ENCODE data around the gene LMNA. TPM values are rescaled to one million over a fixed set of nuclear protein-coding genes. Genes with fewer than 3 reads are reported as not detected.

LMNA gene
- total and polyA plus RNA-seq, 10 of the 15 experiments (the other 5 are each of a cell fraction or from before 2014, with no cell fraction given): 0.42 to 334 (median 81.1) TPM

GRCh38 chr1:156122086-156122485 lies 7.6 kb downstream of the LMNA start:
- DNase-seq (ENCODE audit: low read depth, low spot score) (no peak), FAIRE-seq (no peak), ATAC-seq (no peak)
- SMC1A ChIA-PET (ENCODE audit: uncharacterized antibody, unreplicated experiment): interaction anchor here (1.2 to 23.6 kb wide), 4 partner anchors 7 to 104 kb away, joined by 3 to 874 read pairs (median 48); no protein-coding TSS in a partner anchor
- CTCF ChIA-PET: interaction anchor here (5.0 to 25.7 kb wide), 2 partner anchors 7 to 25 kb away, joined by 43 to 1294 read pairs; no protein-coding TSS in a partner anchor
- in situ Hi-C loops (cut with MboI) (no loop called here), intact Hi-C loops (cut with micrococcal nuclease; ENCODE audit: unreplicated experiment) (no loop called here)
- peaks cover 56% of the 10 kb centered on the region for H3K4me1 ChIP-seq (ENCODE audit: control insufficient read depth, insufficient read depth, low read length)
- H4K20me1 ChIP-seq (ENCODE audit: control insufficient read depth, insufficient read depth): no peaks in the 10 kb centered on the region
- H3K4me2 ChIP-seq (ENCODE audit: control insufficient read depth, insufficient read depth): peak overlapping the region; percentile 67; the same call in 1 of the 2 replicates
- H3K27me3 ChIP-seq (replicated peaks in 1 of 2; ENCODE audit: control insufficient read depth in 2 of 2, insufficient read depth in 2 of 2, low read length in 1 of 2): no peaks in the 10 kb centered on the region
- H3K9ac ChIP-seq (ENCODE audit: control insufficient read depth, insufficient read depth, low read length): no peak overlapping the region
- peaks cover 81% of the 10 kb centered on the region for H3K79me2 ChIP-seq (ENCODE audit: control insufficient read depth, insufficient read depth, low read length)
- WGBS (ENCODE audit: insufficient coverage, insufficient replicate concordance, low lambda C conversion rate, missing lambda C conversion rate): 84% methylated on average over 4 of the region's 4 CpGs
- no peaks in the 10 kb centered on the region for H3K9me3 ChIP-seq (replicated peaks; ENCODE audit: control insufficient read depth, insufficient read depth, low read length)
- TF ChIP-seq TCF7 (IDR thresholded peaks at IDR 0.05; ENCODE audit: borderline replicate concordance) (no peak), ZBTB40 (IDR thresholded peaks at IDR 0.05; ENCODE audit: borderline replicate concordance) (no peak), CBX5 (IDR thresholded peaks at IDR 0.05; ENCODE audit: low read depth) (no peak), MAX (IDR thresholded peaks at IDR 0.05; ENCODE audit: low read depth, low read length) (no peak), CEBPB (IDR thresholded peaks at IDR 0.05; ENCODE audit: borderline replicate concordance in 1 of 2, low read depth in 2 of 2, low read length in 2 of 2) (no peak), POLR2AphosphoS5 (IDR thresholded peaks at IDR 0.05; ENCODE audit: low read length) (no peak), RBBP5 (conservative IDR thresholded peaks at IDR 0.05) (no peak), CBFB (IDR thresholded peaks at IDR 0.05; ENCODE audit: low read depth) (no peak), IKZF2 (IDR thresholded peaks at IDR 0.05) (no peak), SREBF2 (IDR thresholded peaks at IDR 0.05; ENCODE audit: low read length) (no peak), CREM (IDR thresholded peaks at IDR 0.05; ENCODE audit: low read depth) (no peak), YY1 (IDR thresholded peaks at IDR 0.05; ENCODE audit: low read depth, low read length) (no peak), NKRF (conservative IDR thresholded peaks at IDR 0.05) (no peak), REST (IDR thresholded peaks at IDR 0.05; ENCODE audit: low read depth, low read length) (no peak), SIX5 (IDR thresholded peaks at IDR 0.05; ENCODE audit: low read depth, low read length, severe bottlenecking) (no peak)
- H3K4me3 ChIP-seq: no peak overlapping the region
- POLR2A ChIA-PET: interaction anchor here (0.6 to 12.7 kb wide), 8 partner anchors 8 to 72 kb away, joined by 3 to 128 read pairs (median 6); partner anchors contain the start of genes LMNA and SLC25A44
- RAD21 ChIA-PET (ENCODE audit: unreplicated experiment): interaction anchor here (1.1 to 22.2 kb wide), 2 partner anchors 24 to 28 kb away, joined by 3 to 695 read pairs; no protein-coding TSS in a partner anchor
- BruUV-seq (replicated peaks): no TSS peak
- 0 out of 2 replicates have a peak overlapping the region, but pooled peaks have one; percentile 6 for H3K27ac ChIP-seq (ENCODE audit: control insufficient read depth, insufficient read depth)
- no peak overlapping the region for H2AFZ ChIP-seq (ENCODE audit: control insufficient read depth, low read depth, low read length)
- H3K36me3 ChIP-seq (ENCODE audit: control insufficient read depth in 2 of 2, insufficient read depth in 2 of 2, low read length in 1 of 2): no peaks in the 10 kb centered on the region; a peak in 1 of 4 replicates

All from GM12878 (cell line).